NCI-H82 (cell line): ENCODE results near the gene CCDC60.

Source experiments
- DNase-seq: peaks from one replicate; lab custom pipeline; 2025; lab: John Stamatoyannopoulos, UW

CCDC60 gene

GRCh38 chr12:119544765-119545625 lies 210.5 kb downstream of the CCDC60 start:
- DNase-seq, result peak; percentile 83

- no peak for DNase-seq
Observed at GRCh38 chr12:119546340-119546739, 211.8 kb downstream of the CCDC60 start.

- no peak for DNase-seq
Observed at GRCh38 chr12:119547001-119547400, 212.5 kb downstream of the CCDC60 start.

- DNase-seq, result no peak
Observed at GRCh38 chr12:119556854-119557253, 222.3 kb downstream of the CCDC60 start.

GRCh38 chr12:119565404-119565803 lies 230.9 kb downstream of the CCDC60 start:
- no peak for DNase-seq

- no peak for DNase-seq
Observed at GRCh38 chr12:119570771-119571170, 236.2 kb downstream of the CCDC60 start.

GRCh38 chr12:119573086-119573485 lies 238.6 kb downstream of the CCDC60 start:
- no peak for DNase-seq

- DNase-seq, result no peak
Observed at GRCh38 chr12:119574255-119574654, 239.7 kb downstream of the CCDC60 start.

- DNase-seq, result no peak
Observed at GRCh38 chr12:119576118-119576810, 241.7 kb downstream of the CCDC60 start.

- DNase-seq, result no peak
Observed at GRCh38 chr12:119576915-119577314, 242.4 kb downstream of the CCDC60 start.

- DNase-seq, result no peak
Observed at GRCh38 chr12:119578112-119578511, 243.6 kb downstream of the CCDC60 start.

GRCh38 chr12:119589097-119589496 lies 254.6 kb downstream of the CCDC60 start:
- DNase-seq, result no peak

- DNase-seq, result no peak
Observed at GRCh38 chr12:119589634-119590033, 255.1 kb downstream of the CCDC60 start.
